Measurements from ENCODE around the gene GLIS1.
A peak's percentile ranks its signal among the peaks of the same experiment; 100 is the strongest.

Gene GLIS1

GRCh38 chr1:53572065-53572814 is 166.7 kb downstream of the GLIS1 start:
- H3K9me3 Mint-ChIP-seq, result no peaks in the 10 kb centered on the region
- H3K4me1 Mint-ChIP-seq, result peaks cover 29% of the 10 kb centered on the region
- H3K4me3 Mint-ChIP-seq, result no peak overlapping the region
- no peaks in the 10 kb centered on the region for H3K36me3 Mint-ChIP-seq (ENCODE audit: insufficient read depth)
- DNase-seq (ENCODE audit: low spot score in 2 of 2) (no peak), ATAC-seq (replicated peaks; ENCODE audit: extremely low read depth, poor library complexity, severe bottlenecking) (no peak)
- no peak overlapping the region for H3K27ac Mint-ChIP-seq (ENCODE audit: low read depth)
- H3K27me3 Mint-ChIP-seq, result no peaks in the 10 kb centered on the region

GRCh38 chr1:53568540-53568939 is 170.4 kb downstream of the GLIS1 start:
- DNase-seq (ENCODE audit: low spot score in 2 of 2), result no peak
- ATAC-seq (replicated peaks; ENCODE audit: extremely low read depth, poor library complexity, severe bottlenecking), result no peak
- no peak overlapping the region for H3K4me3 Mint-ChIP-seq
- H3K27ac Mint-ChIP-seq (ENCODE audit: low read depth), result no peak overlapping the region
- no peaks in the 10 kb centered on the region for H3K27me3 Mint-ChIP-seq
- H3K4me1 Mint-ChIP-seq, result peaks cover 4% of the 10 kb centered on the region
- no peaks in the 10 kb centered on the region for H3K9me3 Mint-ChIP-seq
- no peaks in the 10 kb centered on the region for H3K36me3 Mint-ChIP-seq (ENCODE audit: insufficient read depth)

GRCh38 chr1:53567851-53568250 is 171.1 kb downstream of the GLIS1 start:
- peaks cover 7% of the 10 kb centered on the region for H3K4me1 Mint-ChIP-seq
- no peaks in the 10 kb centered on the region for H3K36me3 Mint-ChIP-seq (ENCODE audit: insufficient read depth)
- no peaks in the 10 kb centered on the region for H3K9me3 Mint-ChIP-seq
- no peaks in the 10 kb centered on the region for H3K27me3 Mint-ChIP-seq
- no peak overlapping the region for H3K27ac Mint-ChIP-seq (ENCODE audit: low read depth)
- DNase-seq (ENCODE audit: low spot score in 2 of 2) (no peak), ATAC-seq (replicated peaks; ENCODE audit: extremely low read depth, poor library complexity, severe bottlenecking) (no peak)
- no peak overlapping the region for H3K4me3 Mint-ChIP-seq

- Mint-ChIP-seq H3K9me3 (no peaks in the 10 kb centered on the region), H3K4me1 (peaks cover 11% of the 10 kb centered on the region), H3K4me3 (no peak overlapping the region), H3K27ac (ENCODE audit: low read depth) (no peak overlapping the region), H3K36me3 (ENCODE audit: insufficient read depth) (no peaks in the 10 kb centered on the region), H3K27me3 (no peaks in the 10 kb centered on the region)
- no peak for ATAC-seq (replicated peaks; ENCODE audit: extremely low read depth, poor library complexity, severe bottlenecking)
- no peak for DNase-seq (ENCODE audit: low spot score in 2 of 2)
Measured at GRCh38 chr1:53567450-53567849, 171.5 kb downstream of the GLIS1 start.

- no peaks in the 10 kb centered on the region for H3K36me3 Mint-ChIP-seq (ENCODE audit: insufficient read depth)
- no peaks in the 10 kb centered on the region for H3K9me3 Mint-ChIP-seq
- H3K4me1 Mint-ChIP-seq, result peaks cover 19% of the 10 kb centered on the region
- no peak overlapping the region for H3K4me3 Mint-ChIP-seq
- no peaks in the 10 kb centered on the region for H3K27me3 Mint-ChIP-seq
- no peak overlapping the region for H3K27ac Mint-ChIP-seq (ENCODE audit: low read depth)
- ATAC-seq (replicated peaks; ENCODE audit: extremely low read depth, poor library complexity, severe bottlenecking), result no peak
- DNase-seq (ENCODE audit: low spot score in 2 of 2), result no peak
Measured at GRCh38 chr1:53563611-53564010, 175.4 kb downstream of the GLIS1 start.

GRCh38 chr1:53562981-53563379 is 176.0 kb downstream of the GLIS1 start:
- Mint-ChIP-seq H3K27ac (ENCODE audit: low read depth) (peak overlapping the region; percentile 58), H3K9me3 (no peaks in the 10 kb centered on the region), H3K27me3 (no peaks in the 10 kb centered on the region), H3K4me3 (peak overlapping the region; percentile 77), H3K36me3 (ENCODE audit: insufficient read depth) (no peaks in the 10 kb centered on the region), H3K4me1 (peaks cover 19% of the 10 kb centered on the region)
- DNase-seq (ENCODE audit: low spot score in 2 of 2), result no peak
- no peak for ATAC-seq (replicated peaks; ENCODE audit: extremely low read depth, poor library complexity, severe bottlenecking)

- H3K36me3 Mint-ChIP-seq (ENCODE audit: insufficient read depth), result no peaks in the 10 kb centered on the region
- peak overlapping the region; percentile 77 for H3K4me3 Mint-ChIP-seq
- H3K4me1 Mint-ChIP-seq, result peaks cover 19% of the 10 kb centered on the region
- no peaks in the 10 kb centered on the region for H3K9me3 Mint-ChIP-seq
- peak overlapping the region; percentile 58 for H3K27ac Mint-ChIP-seq (ENCODE audit: low read depth)
- no peaks in the 10 kb centered on the region for H3K27me3 Mint-ChIP-seq
- ATAC-seq (replicated peaks; ENCODE audit: extremely low read depth, poor library complexity, severe bottlenecking) (peak; percentile 81), DNase-seq (ENCODE audit: low spot score in 2 of 2) (peak in 1 of 2 donors; percentile 32)
Measured at GRCh38 chr1:53562291-53562980, 176.5 kb downstream of the GLIS1 start.

- Mint-ChIP-seq H3K4me3 (peak overlapping the region; percentile 77), H3K9me3 (no peaks in the 10 kb centered on the region), H3K27me3 (no peaks in the 10 kb centered on the region), H3K4me1 (peaks cover 19% of the 10 kb centered on the region), H3K36me3 (ENCODE audit: insufficient read depth) (no peaks in the 10 kb centered on the region), H3K27ac (ENCODE audit: low read depth) (no peak overlapping the region)
- no peak for DNase-seq (ENCODE audit: low spot score in 2 of 2)
- peak; percentile 25 for ATAC-seq (replicated peaks; ENCODE audit: extremely low read depth, poor library complexity, severe bottlenecking)
Measured at GRCh38 chr1:53561503-53562105, 177.4 kb downstream of the GLIS1 start.

- no peaks in the 10 kb centered on the region for H3K27me3 Mint-ChIP-seq
- H3K9me3 Mint-ChIP-seq, result no peaks in the 10 kb centered on the region
- no peak for ATAC-seq (replicated peaks; ENCODE audit: extremely low read depth, poor library complexity, severe bottlenecking)
- H3K27ac Mint-ChIP-seq (ENCODE audit: low read depth), result no peak overlapping the region
- DNase-seq (ENCODE audit: low spot score in 2 of 2), result no peak
- H3K4me3 Mint-ChIP-seq, result no peak overlapping the region
- H3K36me3 Mint-ChIP-seq (ENCODE audit: insufficient read depth), result no peaks in the 10 kb centered on the region
- peaks cover 19% of the 10 kb centered on the region for H3K4me1 Mint-ChIP-seq
Measured at GRCh38 chr1:53560581-53561502, 178.1 kb downstream of the GLIS1 start.

GRCh38 chr1:53559854-53560580 is 178.9 kb downstream of the GLIS1 start:
- H3K4me1 Mint-ChIP-seq, result peaks cover 19% of the 10 kb centered on the region
- no peaks in the 10 kb centered on the region for H3K36me3 Mint-ChIP-seq (ENCODE audit: insufficient read depth)
- no peaks in the 10 kb centered on the region for H3K9me3 Mint-ChIP-seq
- H3K4me3 Mint-ChIP-seq, result no peak overlapping the region
- no peak overlapping the region for H3K27ac Mint-ChIP-seq (ENCODE audit: low read depth)
- no peaks in the 10 kb centered on the region for H3K27me3 Mint-ChIP-seq
- no peak for ATAC-seq (replicated peaks; ENCODE audit: extremely low read depth, poor library complexity, severe bottlenecking)
- DNase-seq (ENCODE audit: low spot score in 2 of 2), result no peak

GRCh38 chr1:53559391-53559815 is 179.6 kb downstream of the GLIS1 start:
- ATAC-seq (replicated peaks; ENCODE audit: extremely low read depth, poor library complexity, severe bottlenecking) (no peak), DNase-seq (ENCODE audit: low spot score in 2 of 2) (no peak)
- Mint-ChIP-seq H3K36me3 (ENCODE audit: insufficient read depth) (no peaks in the 10 kb centered on the region), H3K4me1 (peaks cover 19% of the 10 kb centered on the region), H3K27ac (ENCODE audit: low read depth) (no peak overlapping the region), H3K9me3 (no peaks in the 10 kb centered on the region), H3K27me3 (no peaks in the 10 kb centered on the region), H3K4me3 (no peak overlapping the region)

Measured in central memory CD8-positive, alpha-beta T cell (primary cell).